Measurements from ENCODE around the gene KERA.

DNA sequence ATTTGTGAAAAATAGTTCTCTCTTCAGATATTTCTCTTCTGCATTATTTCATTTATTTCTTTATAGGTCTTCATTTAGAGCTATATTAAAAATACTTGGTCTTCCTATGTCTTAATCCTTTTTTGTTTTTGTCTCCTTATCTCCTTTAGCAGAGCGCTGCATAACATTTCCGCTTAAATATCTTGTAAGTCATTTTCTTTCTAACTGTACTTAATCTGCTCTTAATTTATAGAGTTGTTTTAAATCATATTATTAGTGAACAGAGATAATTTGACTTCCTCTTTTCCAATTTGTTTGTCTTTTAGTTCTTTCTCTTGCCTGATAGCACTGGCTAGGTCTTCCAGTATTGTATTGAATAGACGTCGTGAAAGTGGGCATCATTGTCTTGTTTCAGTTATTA, 35.5 kb upstream of the KERA start:
- no peak for TF ChIP-seq CTCF (conservative IDR thresholded peaks at IDR 0.05)
- no peak for TF ChIP-seq EZH2 (IDR thresholded peaks at IDR 0.05; ENCODE audit: low read depth)
